RWPE1 (cell line): ENCODE results near the gene ADSS2.

Experiments
- CTCF ChIA-PET: fragments of 350-600 bp; sonication (Branson Sonifier 250); formaldehyde crosslinking; extraction: SDS; loops from one replicate; lab custom pipeline; 2021; lab: Yijun Ruan, JAX
- POLR2A ChIA-PET: fragments of 400-600 bp; formaldehyde crosslinking; extraction: SDS; loops from one replicate; lab custom pipeline; 2020; ENCODE audit warnings: antibody characterized with exemption; ENCODE audit not compliant: low non-redundant PET; lab: Yijun Ruan, JAX
- DNase-seq: peaks from one replicate; pipeline ENCODE4 v3.0.0; 2012; ENCODE audit warnings: low spot score
- H3K27ac ChIP-seq: fragments of 450-650 bp; 2 replicates; pipeline ENCODE4 v1.5.1; 2017
- CTCF ChIP-seq: fragments of 450-650 bp; conservative IDR thresholded peaks from 2 replicates; pipeline ENCODE4 v1.5.1; 2017; ENCODE audit warnings: low read depth, mild to moderate bottlenecking

Gene ADSS2

GRCh38 chr1:244451951-244452795, 464 bp upstream of the ADSS2 start:
- H3K27ac ChIP-seq, result peak overlapping the region; percentile 96
- CTCF ChIA-PET, result interaction anchor here (0.6 to 0.7 kb wide), 3 partner anchors 16 to 753 kb away, joined by 3 to 6 read pairs (median 4); no protein-coding TSS in a partner anchor
- POLR2A ChIA-PET, result no interaction called here
- peak; percentile 77 for TF ChIP-seq CTCF
- peak; percentile 95 for DNase-seq

GRCh38 chr1:244450597-244451538, 841 bp downstream of the ADSS2 start:
- ChIA-PET POLR2A (no interaction called here), CTCF (interaction anchor here (0.6 to 0.7 kb wide), 4 partner anchors 10 to 89 kb away, joined by 3 to 6 read pairs (median 3); no protein-coding TSS in a partner anchor)
- TF ChIP-seq CTCF, result no peak
- DNase-seq, result peak; percentile 43
- peak overlapping the region; percentile 96 for H3K27ac ChIP-seq

- ChIA-PET POLR2A (no interaction called here), CTCF (interaction anchor here (0.6 kb wide), 2 partner anchors 88 to 1154 kb away, joined by 3 read pairs; no protein-coding TSS in a partner anchor)
- H3K27ac ChIP-seq, result no peak overlapping the region
- TF ChIP-seq CTCF, result no peak
- no peak for DNase-seq
Observed at GRCh38 chr1:244449936-244450508, 1.7 kb downstream of the ADSS2 start.

- ChIA-PET POLR2A (no interaction called here), CTCF (interaction anchor here (0.6 kb wide), 1 partner anchor 989 kb away, joined by 3 read pairs; no protein-coding TSS in a partner anchor)
- no peak for DNase-seq
- no peak overlapping the region for H3K27ac ChIP-seq
- no peak for TF ChIP-seq CTCF
Observed at GRCh38 chr1:244448279-244449036, 3.3 kb downstream of the ADSS2 start.

GRCh38 chr1:244447552-244447951, 4.2 kb downstream of the ADSS2 start:
- H3K27ac ChIP-seq, result no peak overlapping the region
- CTCF ChIA-PET, result no interaction called here
- POLR2A ChIA-PET, result no interaction called here

More at GRCh38 chr1:244447552-244447951, 4.2 kb downstream of the ADSS2 start:
- no peak for DNase-seq
- TF ChIP-seq CTCF, result no peak
